HG03139 (cell line): ENCODE data around the gene IGSF3.
"Not testable (repeated sequence)": the region's sequence is repeated elsewhere in the genome, so short reads cannot be mapped to it uniquely, and the experiment has no call there.

Experiments
- ATAC-seq: cut with Tn5 transposase; IDR thresholded peaks from one replicate; pipeline ENCODE4 v1.9.1; 2021; ENCODE audit not compliant: unreplicated experiment

IGSF3 gene

GRCh38 chr1:116580446-116581322 is 86.8 kb downstream of the IGSF3 start:
- ATAC-seq = no peak

DNA sequence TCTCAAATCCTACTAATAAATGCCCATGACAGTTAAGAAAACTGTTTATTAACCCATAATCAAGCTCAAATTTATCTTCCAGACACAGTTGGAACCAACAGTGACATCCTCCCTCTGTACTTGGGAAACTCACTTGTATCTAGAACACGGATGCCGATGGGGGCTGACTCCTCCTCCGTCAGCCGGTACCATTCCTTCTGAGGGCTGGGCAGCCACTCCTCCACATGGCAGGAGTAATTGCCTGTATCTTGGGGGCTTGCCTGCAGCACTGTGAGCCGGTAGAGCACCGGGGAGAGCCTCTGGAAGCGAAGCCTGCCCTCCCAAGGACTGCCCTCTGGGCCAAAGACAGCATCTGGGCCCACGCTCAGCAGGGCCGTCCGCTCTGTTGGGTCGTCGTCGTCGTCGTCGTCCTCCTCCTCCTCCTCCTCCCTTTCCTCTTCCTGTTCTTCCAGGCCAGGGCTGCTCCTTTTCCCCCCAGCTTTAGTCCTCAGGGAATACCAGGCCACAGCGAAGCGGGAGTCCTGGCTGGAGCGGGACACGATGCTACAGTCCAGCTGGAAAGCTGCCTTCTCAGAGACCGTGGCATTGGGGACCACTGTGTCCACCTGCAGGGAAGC is 88.2 kb downstream of the IGSF3 start:
- no peak for ATAC-seq

- ATAC-seq = no peak
Measured at GRCh38 chr1:116578581-116578980, 89.0 kb downstream of the IGSF3 start.

GRCh38 chr1:116577759-116578314 is 89.7 kb downstream of the IGSF3 start:
- no peak for ATAC-seq

DNA sequence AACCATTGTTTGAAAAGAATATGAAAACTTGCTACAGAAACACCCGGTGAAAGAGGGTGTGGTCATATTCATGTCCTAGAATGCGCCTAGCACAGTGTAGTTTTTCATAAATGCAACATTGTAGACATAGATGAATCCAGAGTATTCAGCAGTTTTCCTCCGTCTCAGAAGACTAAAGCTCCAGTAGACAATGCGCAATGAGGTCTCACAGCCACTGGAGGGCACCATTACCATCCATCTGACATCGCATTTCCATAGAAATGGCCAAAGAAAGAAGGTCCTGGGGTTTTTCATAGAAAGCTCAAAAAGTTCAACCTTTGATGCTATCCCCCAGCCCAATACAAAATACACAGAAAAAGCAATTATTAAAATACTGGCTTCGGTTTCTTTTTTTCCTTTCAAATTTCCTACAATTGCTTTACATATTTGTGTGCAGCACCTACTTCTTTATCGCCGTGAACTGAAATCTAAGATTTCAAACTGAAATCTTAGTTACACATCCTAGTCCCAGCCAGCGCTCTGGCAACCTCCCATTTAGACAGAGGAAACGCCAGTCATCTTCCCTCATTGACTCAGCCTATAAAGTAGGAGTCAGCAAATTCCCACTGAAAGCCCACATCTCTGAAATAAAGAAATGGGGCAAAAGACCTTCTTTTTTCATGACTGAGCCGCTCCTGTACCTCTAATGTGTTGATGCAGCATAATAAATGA is 92.8 kb downstream of the IGSF3 start:
- no peak for ATAC-seq

DNA sequence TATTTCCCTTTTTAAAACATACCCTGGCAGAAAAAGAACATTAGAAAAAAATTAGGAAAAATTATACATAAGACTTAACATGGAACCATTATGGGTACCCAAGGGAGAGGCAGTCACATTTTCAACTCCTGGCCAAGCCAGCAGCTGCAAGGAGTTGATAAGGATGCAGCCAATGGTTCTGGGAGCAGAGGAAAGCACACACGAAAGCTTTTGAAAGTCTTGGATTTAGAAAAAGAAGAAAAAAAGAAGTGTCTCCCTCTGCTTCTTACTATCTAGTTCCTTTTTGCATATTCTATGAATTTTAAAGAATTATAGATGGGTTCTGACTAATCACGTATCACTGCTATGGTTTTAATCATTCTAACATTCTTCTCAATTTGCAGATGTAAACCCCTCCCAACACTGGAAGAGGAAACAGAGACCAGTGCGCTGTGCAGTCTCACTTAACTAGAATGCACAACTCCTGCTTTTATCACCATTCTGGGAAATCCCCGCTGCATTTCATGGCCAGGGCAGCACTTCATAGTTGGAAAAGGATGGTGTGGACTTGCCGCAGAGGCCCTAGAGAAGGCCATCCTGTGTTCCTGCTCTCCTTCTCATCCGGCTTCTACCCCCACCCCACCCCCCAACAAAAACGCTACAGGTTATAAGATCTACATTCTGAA is 94.0 kb downstream of the IGSF3 start:
- ATAC-seq = no peak

- no peak for ATAC-seq
Measured at GRCh38 chr1:116572771-116573430, 94.6 kb downstream of the IGSF3 start.

GRCh38 chr1:116572099-116572498 is 95.4 kb downstream of the IGSF3 start:
- ATAC-seq = no peak

- no peak for ATAC-seq
Measured at GRCh38 chr1:116571215-116571919, 96.2 kb downstream of the IGSF3 start.

GRCh38 chr1:116570358-116571214 is 96.9 kb downstream of the IGSF3 start, which contains the start of gene CD58:
Gene CD58, minus strand, starts transcription at chr1:116571026. Its CDS starts 54 bp downstream, at chr1:116570972.
- ATAC-seq = peak; percentile 56

DNA sequence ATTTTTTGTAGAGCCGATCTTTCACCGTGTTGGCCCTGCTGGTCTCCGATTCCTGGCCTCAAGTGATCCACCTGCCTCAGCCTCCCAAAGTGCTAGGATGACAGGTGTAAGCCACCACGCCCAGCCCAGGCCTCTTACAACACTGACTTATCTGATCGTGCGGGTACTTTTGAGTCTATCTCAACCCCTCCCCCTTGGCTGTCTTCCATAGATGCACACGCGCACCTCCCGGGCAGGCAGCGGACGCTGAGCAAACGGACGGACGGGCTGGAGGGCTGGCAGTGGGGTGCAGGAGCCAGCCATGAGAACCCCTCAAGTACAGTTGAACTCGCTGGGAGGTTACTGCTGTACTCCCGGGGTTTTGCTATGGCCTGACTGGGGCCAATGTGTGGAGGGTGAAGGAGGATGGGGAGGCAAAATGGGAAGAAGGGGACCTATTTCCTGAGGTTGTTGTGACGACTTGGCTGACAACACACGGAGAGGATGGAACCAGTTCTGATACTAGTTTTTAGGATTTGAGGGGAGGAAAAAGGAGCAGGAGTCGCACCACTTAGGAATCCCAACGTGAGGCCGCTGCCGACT is 97.7 kb downstream of the IGSF3 start:
- no peak for ATAC-seq

DNA sequence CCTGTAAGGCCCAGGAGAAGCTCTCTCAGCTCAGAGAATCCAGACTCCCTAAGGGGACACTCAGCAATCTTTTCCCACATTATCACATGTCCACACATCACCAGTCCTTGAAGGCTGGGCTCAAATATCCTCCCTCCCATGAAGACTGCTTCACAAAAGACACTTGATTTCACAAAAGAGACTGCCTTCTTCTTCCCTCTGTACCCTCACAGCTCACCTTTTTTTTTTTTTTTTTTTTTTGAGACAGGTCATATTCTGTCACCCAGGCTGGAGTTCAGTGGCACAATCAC is 98.2 kb downstream of the IGSF3 start:
- ATAC-seq = no peak

GRCh38 chr1:116568662-116569380 is 98.7 kb downstream of the IGSF3 start:
- no peak for ATAC-seq

GRCh38 chr1:116567790-116568661 is 99.5 kb downstream of the IGSF3 start:
- ATAC-seq = no peak

DNA sequence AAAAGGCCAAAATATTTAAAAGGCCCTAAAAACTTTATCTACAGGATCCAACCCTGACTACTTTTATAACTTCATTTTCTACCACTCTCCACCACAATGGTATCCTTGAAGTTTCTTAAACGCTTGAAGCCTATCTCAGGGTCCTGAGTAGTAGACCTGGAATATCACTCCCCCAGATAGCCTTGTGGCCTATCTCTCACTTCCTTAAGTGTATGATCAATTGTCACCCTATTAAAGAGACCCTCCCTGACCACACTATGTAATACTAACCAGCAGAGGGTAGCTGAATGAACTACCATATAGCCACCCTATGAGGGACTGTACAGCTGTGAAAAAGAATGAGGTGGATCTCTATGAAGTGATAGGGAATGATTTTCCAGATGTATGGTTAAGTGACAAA is 102.3 kb downstream of the IGSF3 start:
- no peak for ATAC-seq

- no peak for ATAC-seq
Measured at GRCh38 chr1:116564426-116564825, 103.1 kb downstream of the IGSF3 start.

GRCh38 chr1:116562465-116562864 is 105.1 kb downstream of the IGSF3 start:
- ATAC-seq = not testable (repeated sequence)
